ENCODE results near the gene GGCT.
"Not testable (repeated sequence)": the region's sequence is repeated elsewhere in the genome, so short reads cannot be mapped to it uniquely, and the experiment has no call there.

Gene GGCT

GRCh38 chr7:30509171-30509857 lies 4.7 kb upstream of the GGCT start:
- not testable (repeated sequence) for H3K36me3 Mint-ChIP-seq (ENCODE audit: low read depth); H3K4me3 Mint-ChIP-seq; H3K9me3 Mint-ChIP-seq; DNase-seq; H3K4me1 Mint-ChIP-seq (ENCODE audit: low read depth); H3K27ac Mint-ChIP-seq; H3K27me3 Mint-ChIP-seq

DNA sequence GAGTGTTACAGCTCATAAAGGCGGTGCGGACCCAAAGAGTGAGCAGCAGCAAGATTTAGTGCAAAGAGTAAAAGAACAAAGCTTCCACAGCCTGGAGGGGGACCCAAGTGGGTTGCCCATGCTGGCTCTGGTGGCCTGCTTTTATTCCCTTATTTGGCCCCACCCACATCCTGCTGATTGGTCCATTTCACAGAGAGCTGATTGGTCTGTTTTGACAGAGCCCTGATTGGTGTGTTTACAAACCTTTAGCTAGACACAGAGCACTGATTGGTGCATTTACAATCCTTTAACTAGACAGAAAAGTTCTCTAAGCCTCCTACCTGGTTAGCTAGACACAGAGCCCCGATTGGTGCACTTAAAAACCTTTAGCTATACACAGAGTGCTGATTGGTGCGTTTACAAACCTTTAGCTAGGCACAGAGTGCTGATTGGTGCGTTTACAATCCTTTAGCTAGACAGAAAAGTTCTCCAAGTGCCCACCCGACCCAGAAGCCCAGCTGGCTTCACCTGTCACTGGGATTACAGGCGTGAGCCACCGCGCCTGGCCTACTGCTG lies 2.8 kb upstream of the GGCT start:
- peaks cover 23% of the 10 kb centered on the region for H3K4me1 Mint-ChIP-seq (ENCODE audit: low read depth)
- H3K4me3 Mint-ChIP-seq, H3K27ac Mint-ChIP-seq, H3K27me3 Mint-ChIP-seq, DNase-seq, H3K9me3 Mint-ChIP-seq: not testable (repeated sequence)
- H3K36me3 Mint-ChIP-seq (ENCODE audit: low read depth): peaks cover 25% of the 10 kb centered on the region

DNA sequence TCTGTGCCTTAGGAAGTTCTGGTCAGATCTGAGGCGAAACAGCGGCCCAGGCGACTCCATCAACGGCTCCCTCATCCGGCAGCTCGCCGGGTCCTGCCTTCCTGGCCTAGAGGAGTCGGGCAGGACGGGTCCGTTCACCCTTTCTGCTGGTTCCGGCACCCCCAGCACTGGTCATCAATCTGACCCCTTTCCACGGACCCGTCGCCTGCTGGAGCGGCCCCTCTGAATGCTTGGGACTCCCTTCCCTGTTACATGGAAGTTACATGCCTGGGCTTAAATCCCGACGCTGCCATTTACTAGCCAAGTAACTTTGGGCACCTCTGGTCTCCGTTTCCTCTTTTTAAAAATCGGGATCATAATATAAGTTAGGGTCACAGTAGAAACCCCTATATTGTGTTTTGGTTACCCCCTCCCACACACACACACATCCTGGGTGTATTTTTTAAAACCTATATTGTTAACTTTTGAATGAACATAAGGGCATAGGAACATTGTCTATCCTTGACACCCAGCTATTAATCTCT lies 607 bp upstream of the GGCT start:
- H3K36me3 Mint-ChIP-seq (ENCODE audit: low read depth): peaks cover 44% of the 10 kb centered on the region
- no peak for DNase-seq
- H3K4me3 Mint-ChIP-seq: peak overlapping the region; percentile 83
- peaks cover 41% of the 10 kb centered on the region for H3K4me1 Mint-ChIP-seq (ENCODE audit: low read depth)
- peak overlapping the region; percentile 97 for H3K27ac Mint-ChIP-seq
- peaks cover 3% of the 10 kb centered on the region for H3K9me3 Mint-ChIP-seq
- no peaks in the 10 kb centered on the region for H3K27me3 Mint-ChIP-seq

GRCh38 chr7:30503274-30504212 lies 1.1 kb downstream of the GGCT start:
- Mint-ChIP-seq H3K36me3 (ENCODE audit: low read depth) (peaks cover 59% of the 10 kb centered on the region), H3K27me3 (no peaks in the 10 kb centered on the region), H3K4me1 (ENCODE audit: low read depth) (peaks cover 46% of the 10 kb centered on the region), H3K27ac (peak overlapping the region; percentile 97), H3K4me3 (peak overlapping the region; percentile 83), H3K9me3 (peaks cover 3% of the 10 kb centered on the region)
- no peak for DNase-seq

DNA sequence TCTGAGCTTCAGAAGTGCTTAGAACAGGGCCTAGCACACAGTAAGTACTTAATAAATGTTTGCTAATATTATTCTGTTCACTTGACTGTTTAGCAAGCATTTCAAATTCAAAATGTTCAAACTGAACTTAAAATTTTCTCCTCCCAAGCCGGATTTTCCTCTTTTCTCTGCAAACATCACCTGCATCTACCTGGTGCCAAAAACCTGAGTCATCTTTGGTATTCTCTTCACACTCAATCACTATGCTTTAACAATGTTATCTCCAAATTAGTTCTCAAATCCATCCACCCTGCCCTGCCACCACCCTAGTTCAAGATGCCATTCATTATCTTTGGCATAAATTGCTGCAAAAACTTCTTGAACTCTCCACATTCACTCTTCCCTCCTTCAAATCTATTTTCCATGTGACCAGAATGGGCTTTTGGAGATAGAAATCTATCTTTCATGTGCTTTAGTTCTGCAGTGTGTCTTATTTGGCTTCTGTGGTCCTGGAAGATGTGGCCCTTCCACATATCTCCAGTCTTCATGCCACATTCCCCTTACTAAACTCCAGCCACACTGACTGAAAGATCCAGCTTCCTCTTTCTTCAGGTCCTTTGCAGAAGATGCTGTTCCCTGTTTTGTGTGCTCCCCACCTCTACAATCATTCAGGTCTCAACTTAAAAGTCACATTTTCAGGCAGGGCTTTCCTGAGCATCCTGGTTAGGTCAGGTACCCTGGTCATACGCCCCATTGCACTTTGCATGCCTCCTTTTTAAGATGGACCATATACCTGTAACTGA lies 2.0 kb downstream of the GGCT start:
- Mint-ChIP-seq H3K4me3 (peak overlapping the region; percentile 83), H3K27ac (peak overlapping the region; percentile 12), H3K36me3 (ENCODE audit: low read depth) (peaks cover 62% of the 10 kb centered on the region), H3K27me3 (no peaks in the 10 kb centered on the region), H3K4me1 (ENCODE audit: low read depth) (peaks cover 46% of the 10 kb centered on the region), H3K9me3 (no peaks in the 10 kb centered on the region)
- DNase-seq: no peak

DNA sequence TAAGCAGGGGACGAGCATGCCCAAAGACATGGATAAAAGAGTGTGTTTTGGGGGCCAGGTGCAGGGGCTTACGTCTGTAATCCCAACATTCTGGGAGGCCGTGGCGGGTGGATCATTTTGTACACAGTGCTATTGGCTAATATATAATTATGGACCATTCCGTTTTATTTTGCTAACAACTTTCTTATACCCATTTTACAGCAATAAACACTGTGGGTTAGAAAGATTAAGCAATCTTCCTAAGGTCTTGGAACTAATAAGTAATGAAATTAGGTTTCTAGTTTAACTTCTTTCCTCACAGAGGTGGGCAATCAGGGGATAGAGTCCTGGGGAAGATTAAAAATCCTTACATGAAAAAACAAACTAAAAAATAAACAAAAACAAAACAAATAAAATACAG lies 3.4 kb downstream of the GGCT start:
- H3K36me3 Mint-ChIP-seq (ENCODE audit: low read depth): peaks cover 74% of the 10 kb centered on the region
- DNase-seq: no peak
- H3K27ac Mint-ChIP-seq: no peak overlapping the region
- no peaks in the 10 kb centered on the region for H3K27me3 Mint-ChIP-seq
- peak overlapping the region; percentile 3 for H3K4me3 Mint-ChIP-seq
- H3K9me3 Mint-ChIP-seq: no peaks in the 10 kb centered on the region
- peaks cover 46% of the 10 kb centered on the region for H3K4me1 Mint-ChIP-seq (ENCODE audit: low read depth)

DNA sequence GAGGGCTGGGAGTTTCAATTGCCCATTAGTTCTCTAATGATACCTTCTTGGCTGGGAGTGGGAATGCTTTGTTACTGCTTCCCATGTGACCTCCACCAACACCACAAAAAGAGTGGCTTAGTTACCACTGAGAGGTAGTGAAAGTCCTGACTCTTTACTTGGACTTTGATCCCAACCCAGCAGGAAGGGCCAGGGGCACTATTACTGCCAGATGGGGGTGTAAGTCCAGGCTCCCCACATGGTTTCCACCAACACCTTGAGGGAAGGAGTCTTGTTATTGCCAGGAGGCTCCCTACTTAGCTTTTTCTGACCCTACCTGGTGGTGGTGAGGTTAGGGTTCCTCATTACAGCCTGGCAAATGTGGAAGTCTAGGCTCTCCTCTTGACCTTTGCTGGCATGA lies 11.4 kb downstream of the GGCT start:
- Mint-ChIP-seq H3K9me3 (peaks cover 16% of the 10 kb centered on the region), H3K4me3 (no peak overlapping the region), H3K27ac (no peak overlapping the region), H3K4me1 (ENCODE audit: low read depth) (no peaks in the 10 kb centered on the region), H3K27me3 (no peaks in the 10 kb centered on the region), H3K36me3 (ENCODE audit: low read depth) (peaks cover 34% of the 10 kb centered on the region)
- no peak for DNase-seq

DNA sequence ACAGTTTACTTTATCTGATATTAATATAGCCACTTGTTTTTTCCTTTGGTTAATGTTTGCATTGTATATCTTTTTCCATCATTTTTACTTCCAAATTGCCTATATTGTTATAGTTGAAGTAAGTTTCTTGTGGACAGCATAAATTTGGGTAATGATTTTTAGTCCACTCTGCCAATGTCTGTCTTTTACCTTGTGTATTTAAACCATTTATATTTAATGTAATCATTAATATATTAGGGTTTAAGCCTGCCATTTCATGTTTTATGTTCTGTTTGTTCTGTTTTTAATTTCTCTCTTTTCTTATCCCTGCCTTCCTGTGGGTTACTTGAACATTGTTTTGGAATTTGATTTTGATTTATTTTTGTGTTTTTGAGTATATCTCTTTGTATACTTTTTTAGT lies 13.2 kb downstream of the GGCT start:
- no peaks in the 10 kb centered on the region for H3K4me1 Mint-ChIP-seq (ENCODE audit: low read depth)
- no peak overlapping the region for H3K27ac Mint-ChIP-seq
- H3K9me3 Mint-ChIP-seq: peaks cover 16% of the 10 kb centered on the region
- H3K4me3 Mint-ChIP-seq: no peak overlapping the region
- H3K36me3 Mint-ChIP-seq (ENCODE audit: low read depth): peaks cover 22% of the 10 kb centered on the region
- no peaks in the 10 kb centered on the region for H3K27me3 Mint-ChIP-seq
- no peak for DNase-seq

GRCh38 chr7:30487371-30487770 lies 17.3 kb downstream of the GGCT start:
- Mint-ChIP-seq H3K4me1 (ENCODE audit: low read depth) (no peaks in the 10 kb centered on the region), H3K27me3 (no peaks in the 10 kb centered on the region), H3K27ac (no peak overlapping the region), H3K4me3 (no peak overlapping the region), H3K9me3 (peaks cover 8% of the 10 kb centered on the region), H3K36me3 (ENCODE audit: low read depth) (no peaks in the 10 kb centered on the region)
- no peak for DNase-seq

DNA sequence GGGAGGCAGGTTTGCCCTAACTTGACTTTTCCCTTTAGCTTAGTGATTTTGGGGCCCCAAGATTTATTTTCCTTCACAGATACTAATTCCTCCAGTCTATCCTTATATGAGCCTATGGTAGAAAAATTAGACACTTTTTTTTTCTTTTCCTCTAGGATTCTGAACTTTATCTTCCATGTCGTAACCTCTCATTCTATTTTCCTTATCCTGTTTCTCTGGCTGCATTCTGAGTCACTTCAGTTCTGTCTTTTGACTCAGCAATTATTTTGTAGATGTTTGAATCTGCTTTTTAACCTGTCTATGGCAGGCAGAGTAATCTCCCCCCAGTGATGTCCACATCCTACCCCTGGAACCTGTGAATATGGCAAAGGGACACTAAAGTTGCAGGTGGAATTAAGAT lies 19.0 kb downstream of the GGCT start:
- H3K9me3 Mint-ChIP-seq: no peaks in the 10 kb centered on the region
- H3K4me3 Mint-ChIP-seq: no peak overlapping the region
- H3K27me3 Mint-ChIP-seq: no peaks in the 10 kb centered on the region
- DNase-seq: no peak
- H3K27ac Mint-ChIP-seq: no peak overlapping the region
- H3K36me3 Mint-ChIP-seq (ENCODE audit: low read depth): no peaks in the 10 kb centered on the region
- no peaks in the 10 kb centered on the region for H3K4me1 Mint-ChIP-seq (ENCODE audit: low read depth)

- peaks cover 30% of the 10 kb centered on the region for H3K4me1 Mint-ChIP-seq (ENCODE audit: low read depth)
Observed at GRCh38 chr7:30481416-30481815, 23.2 kb downstream of the GGCT start.

GRCh38 chr7:30479202-30480120 lies 25.2 kb downstream of the GGCT start:
- peak overlapping the region; percentile 90 for H3K4me3 Mint-ChIP-seq
- no peaks in the 10 kb centered on the region for H3K27me3 Mint-ChIP-seq
- DNase-seq: peak; percentile 48
- peaks cover 50% of the 10 kb centered on the region for H3K4me1 Mint-ChIP-seq (ENCODE audit: low read depth)
- peak overlapping the region; percentile 89 for H3K27ac Mint-ChIP-seq
- H3K36me3 Mint-ChIP-seq (ENCODE audit: low read depth): peaks cover 13% of the 10 kb centered on the region
- H3K9me3 Mint-ChIP-seq: no peaks in the 10 kb centered on the region

More at GRCh38 chr7:30481416-30481815, 23.2 kb downstream of the GGCT start:
- H3K27me3 Mint-ChIP-seq; H3K36me3 Mint-ChIP-seq (ENCODE audit: low read depth); H3K4me3 Mint-ChIP-seq; H3K9me3 Mint-ChIP-seq; DNase-seq; H3K27ac Mint-ChIP-seq: not testable (repeated sequence)
